ENCODE measurements around the gene LTB4R2.
A peak's percentile ranks its signal among the peaks of the same experiment; 100 is the strongest.

LTB4R2 gene

GRCh38 chr14:24307156-24307574 is 2.8 kb upstream of the LTB4R2 start:
- H3K27me3 ChIP-seq = no peaks in the 10 kb centered on the region
- no peak for TF ChIP-seq CTCF (IDR thresholded peaks at IDR 0.05)
- H3K4me3 ChIP-seq (ENCODE audit: low read depth in 1 of 2, low read length in 1 of 2) = no peak overlapping the region
- H3K9me3 ChIP-seq = no peaks in the 10 kb centered on the region
- H3K4me1 ChIP-seq (ENCODE audit: control insufficient read depth in 1 of 2, insufficient read depth in 1 of 2, low read depth in 1 of 2, low read length in 1 of 2) = peaks cover 45 to 50% of the 10 kb centered on the region in 2 experiments
- peak overlapping the region; percentile 97 for H3K27ac ChIP-seq
- peaks cover 48% of the 10 kb centered on the region for H3K36me3 ChIP-seq

GRCh38 chr14:24307575-24308341 is 2.2 kb upstream of the LTB4R2 start, which contains the start of gene CIDEB:
CIDEB (minus strand) TSS chr14:24307977; CDS start chr14:24307858, 119 bp downstream.
- peaks cover 51 to 56% of the 10 kb centered on the region in 2 experiments for H3K4me1 ChIP-seq (ENCODE audit: control insufficient read depth in 1 of 2, insufficient read depth in 1 of 2, low read depth in 1 of 2, low read length in 1 of 2)
- no peaks in the 10 kb centered on the region for H3K9me3 ChIP-seq
- peak within 1 kb of the TSS in 1 of 2 experiments; percentile 86 for H3K4me3 ChIP-seq (ENCODE audit: low read depth in 1 of 2, low read length in 1 of 2)
- TF ChIP-seq CTCF (IDR thresholded peaks at IDR 0.05) = peak; percentile 97
- peak within 1 kb of the TSS; percentile 97 for H3K27ac ChIP-seq
- H3K36me3 ChIP-seq = peaks cover 47% of the 10 kb centered on the region
- H3K27me3 ChIP-seq = no peaks in the 10 kb centered on the region

GRCh38 chr14:24308342-24309124 is 1.4 kb upstream of the LTB4R2 start:
- H3K27me3 ChIP-seq = no peaks in the 10 kb centered on the region
- H3K9me3 ChIP-seq = no peaks in the 10 kb centered on the region
- H3K4me1 ChIP-seq (ENCODE audit: control insufficient read depth in 1 of 2, insufficient read depth in 1 of 2, low read depth in 1 of 2, low read length in 1 of 2) = peaks cover 59 to 64% of the 10 kb centered on the region in 2 experiments
- H3K36me3 ChIP-seq = peaks cover 44% of the 10 kb centered on the region
- TF ChIP-seq CTCF (IDR thresholded peaks at IDR 0.05) = no peak
- H3K27ac ChIP-seq = peak overlapping the region; percentile 97
- H3K4me3 ChIP-seq (ENCODE audit: low read depth in 1 of 2, low read length in 1 of 2) = peak overlapping the region in 1 of 2 experiments; percentile 86

GRCh38 chr14:24310265-24310645 is 315 bp downstream of the LTB4R2 start:
- Histone ChIP-seq H3K4me1 (ENCODE audit: control insufficient read depth in 1 of 2, insufficient read depth in 1 of 2, low read depth in 1 of 2, low read length in 1 of 2) (peaks cover 76 to 81% of the 10 kb centered on the region in 2 experiments), H3K36me3 (peaks cover 28% of the 10 kb centered on the region), H3K27me3 (no peaks in the 10 kb centered on the region), H3K4me3 (ENCODE audit: low read depth in 1 of 2, low read length in 1 of 2) (peak overlapping the region; percentile 74 to 86), H3K9me3 (no peaks in the 10 kb centered on the region), H3K27ac (peak overlapping the region; percentile 97)
- TF ChIP-seq CTCF (IDR thresholded peaks at IDR 0.05) = no peak

- Histone ChIP-seq H3K27ac (peak within 1 kb of the TSS; percentile 97), H3K4me1 (ENCODE audit: control insufficient read depth in 1 of 2, insufficient read depth in 1 of 2, low read depth in 1 of 2, low read length in 1 of 2) (peaks cover 83 to 88% of the 10 kb centered on the region in 2 experiments), H3K36me3 (peaks cover 23% of the 10 kb centered on the region), H3K27me3 (no peaks in the 10 kb centered on the region), H3K9me3 (no peaks in the 10 kb centered on the region), H3K4me3 (ENCODE audit: low read depth in 1 of 2, low read length in 1 of 2) (peak within 1 kb of the TSS; percentile 74 to 86)
- peak; percentile 80 for TF ChIP-seq CTCF (IDR thresholded peaks at IDR 0.05)
These were observed 985 bp downstream of the LTB4R2 start, which contains the start of gene LTB4R for GRCh38 chr14:24310646-24311604. LTB4R (plus strand) TSS chr14:24311502; CDS start chr14:24315652, 4,150 bp downstream.
